ENCODE data around the gene PCNX3.

DNA sequence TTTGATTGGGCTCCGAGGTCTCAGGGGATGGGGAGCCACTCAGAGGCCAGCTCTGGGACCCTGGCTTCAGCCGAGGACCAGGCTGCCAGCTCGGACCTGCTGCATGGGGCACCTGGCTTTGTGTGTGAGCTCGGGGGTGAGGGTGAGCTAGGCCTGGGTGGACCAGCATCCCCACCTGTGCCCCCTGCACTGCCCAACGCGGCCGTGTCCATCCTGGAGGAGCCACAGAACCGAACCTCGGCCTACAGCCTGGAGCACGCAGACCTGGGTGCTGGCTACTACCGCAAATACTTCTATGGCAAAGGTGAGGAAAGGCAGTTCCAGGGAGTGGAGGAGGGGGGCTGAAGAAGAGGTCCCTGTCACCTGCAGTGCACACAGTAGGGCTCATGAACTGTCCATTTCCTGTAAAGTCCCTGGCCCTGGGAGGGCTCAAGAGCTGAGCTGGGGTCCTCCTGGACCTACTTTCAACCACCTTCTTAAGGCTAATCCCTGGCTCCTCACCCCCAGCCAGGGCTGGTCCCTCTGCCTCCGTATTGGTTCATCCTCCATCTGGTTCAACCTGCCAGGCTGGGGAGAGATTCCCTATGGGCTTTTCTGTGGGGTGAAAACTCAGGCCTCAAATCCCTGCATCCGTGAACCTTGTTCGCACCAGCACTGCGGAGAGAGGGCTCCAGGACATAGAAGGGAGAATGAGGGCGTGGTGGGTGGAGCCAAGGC lies 25.9 kb downstream of the PCNX3 start:
- TF ChIP-seq, protein P1, sequence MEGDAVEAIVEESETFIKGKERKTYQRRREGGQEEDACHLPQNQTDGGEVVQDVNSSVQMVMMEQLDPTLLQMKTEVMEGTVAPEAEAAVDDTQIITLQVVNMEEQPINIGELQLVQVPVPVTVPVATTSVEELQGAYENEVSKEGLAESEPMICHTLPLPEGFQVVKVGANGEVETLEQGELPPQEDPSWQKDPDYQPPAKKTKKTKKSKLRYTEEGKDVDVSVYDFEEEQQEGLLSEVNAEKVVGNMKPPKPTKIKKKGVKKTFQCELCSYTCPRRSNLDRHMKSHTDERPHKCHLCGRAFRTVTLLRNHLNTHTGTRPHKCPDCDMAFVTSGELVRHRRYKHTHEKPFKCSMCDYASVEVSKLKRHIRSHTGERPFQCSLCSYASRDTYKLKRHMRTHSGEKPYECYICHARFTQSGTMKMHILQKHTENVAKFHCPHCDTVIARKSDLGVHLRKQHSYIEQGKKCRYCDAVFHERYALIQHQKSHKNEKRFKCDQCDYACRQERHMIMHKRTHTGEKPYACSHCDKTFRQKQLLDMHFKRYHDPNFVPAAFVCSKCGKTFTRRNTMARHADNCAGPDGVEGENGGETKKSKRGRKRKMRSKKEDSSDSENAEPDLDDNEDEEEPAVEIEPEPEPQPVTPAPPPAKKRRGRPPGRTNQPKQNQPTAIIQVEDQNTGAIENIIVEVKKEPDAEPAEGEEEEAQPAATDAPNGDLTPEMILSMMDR (IDR thresholded peaks at IDR 0.05), result no peak
- TF ChIP-seq POLR2A (IDR thresholded peaks at IDR 0.05) (no peak), EP300 (IDR thresholded peaks at IDR 0.05) (no peak)
